GM19351 (cell line): Measurements from ENCODE around the gene CMC1.
"Not testable (repeated sequence)": the region's sequence is repeated elsewhere in the genome, so short reads cannot be mapped to it uniquely, and the experiment has no call there.

Source experiments
- ATAC-seq: cut with Tn5 transposase; IDR thresholded peaks from one replicate; pipeline ENCODE4 v1.9.1; 2021; ENCODE audit warnings: mild to moderate bottlenecking, moderate library complexity; ENCODE audit not compliant: unreplicated experiment

The CMC1 gene

GRCh38 chr3:28241221-28242160, at the start of gene CMC1:
Gene CMC1, plus strand, starts transcription at chr3:28241619. Its CDS starts 175 bp downstream, at chr3:28241794.
- peak; percentile 94 for ATAC-seq

- no peak for ATAC-seq
Observed at GRCh38 chr3:28198161-28198560, 43.3 kb upstream of the CMC1 start.

GRCh38 chr3:28198974-28199373, 42.4 kb upstream of the CMC1 start:
- no peak for ATAC-seq

GRCh38 chr3:28199643-28200042, 41.8 kb upstream of the CMC1 start:
- ATAC-seq, result not testable (repeated sequence)

GRCh38 chr3:28200366-28200848, 41.0 kb upstream of the CMC1 start:
- not testable (repeated sequence) for ATAC-seq

- ATAC-seq, result no peak
Observed at GRCh38 chr3:28206479-28206878, 34.9 kb upstream of the CMC1 start.

- ATAC-seq, result no peak
Observed at GRCh38 chr3:28207000-28207733, 34.3 kb upstream of the CMC1 start.

GRCh38 chr3:28210968-28211713, 30.3 kb upstream of the CMC1 start:
- ATAC-seq, result no peak

GRCh38 chr3:28212681-28213080, 28.7 kb upstream of the CMC1 start:
- ATAC-seq, result no peak

- no peak for ATAC-seq
Observed at GRCh38 chr3:28215407-28215806, 26.0 kb upstream of the CMC1 start.

GRCh38 chr3:28218071-28218916, 23.1 kb upstream of the CMC1 start:
- ATAC-seq, result peak; percentile 63

GRCh38 chr3:28218917-28219198, 22.6 kb upstream of the CMC1 start:
- no peak for ATAC-seq

- no peak for ATAC-seq
Observed at GRCh38 chr3:28224430-28224829, 17.0 kb upstream of the CMC1 start.

- no peak for ATAC-seq
Observed at GRCh38 chr3:28226020-28226419, 15.4 kb upstream of the CMC1 start.

- no peak for ATAC-seq
Observed at GRCh38 chr3:28228623-28229022, 12.8 kb upstream of the CMC1 start.

- peak; percentile 66 for ATAC-seq
Observed at GRCh38 chr3:28232659-28233058, 8.8 kb upstream of the CMC1 start.

- ATAC-seq, result no peak
Observed at GRCh38 chr3:28234454-28234853, 7.0 kb upstream of the CMC1 start.

- no peak for ATAC-seq
Observed at GRCh38 chr3:28239108-28239507, 2.3 kb upstream of the CMC1 start.

- no peak for ATAC-seq
Observed at GRCh38 chr3:28240441-28240840, 978 bp upstream of the CMC1 start.

- ATAC-seq, result no peak
Observed at GRCh38 chr3:28242519-28242918, 1.1 kb downstream of the CMC1 start.
